Ovary (tissue), 9 donors: ENCODE data around the gene EMSY. TPM values are rescaled to one million over a fixed set of nuclear protein-coding genes. Genes with fewer than 3 reads are reported as not detected.

Source experiments
- DNase-seq, 5 donors: peaks; one replicate each; pipeline ENCODE4 v3.0.0-alpha.2; 2019 to 2020
- H3K27ac ChIP-seq, 2 donors: fragments of 200-600 bp; one replicate each; pipeline versions ENCODE4 v1.5.1 to v1.8.0; 2019 to 2022
- H3K27me3 ChIP-seq: fragments of 200-600 bp; one replicate; pipeline ENCODE4 v1.8.0; 2022
- H3K36me3 ChIP-seq: fragments of 200-600 bp; sonication (generic); one replicate; pipeline ENCODE4 v1.5.1; 2019
- H3K4me1 ChIP-seq: one replicate; pipeline ENCODE4 v1.8.1; 2013; ENCODE audit warnings: mild to moderate bottlenecking, moderate library complexity; ENCODE audit not compliant: insufficient read depth
- H3K4me3 ChIP-seq: fragments of 200-600 bp; sonication (generic); one replicate; pipeline ENCODE4 v1.5.1; 2017
- H3K9me3 ChIP-seq, 2 donors: fragments of 200-600 bp in 1 of 2; sonication (generic) in 1 of 2; one replicate each; pipeline versions ENCODE4 v1.5.1 to v1.8.1; 2013 to 2019; ENCODE audit warnings: mild to moderate bottlenecking in 1 of 2, moderate library complexity in 1 of 2
- CTCF ChIP-seq, 3 donors: fragments of 450-650 bp in 2 of 3; fragments of 200-600 bp in 1 of 3; IDR thresholded peaks; one replicate each; pipeline versions ENCODE4 v1.5.1 to v1.8.0; 2016 to 2022; ENCODE audit warnings: antibody characterized with exemption in 3 of 3, mild to moderate bottlenecking in 1 of 3
- EP300 ChIP-seq: sonication (generic); formaldehyde crosslinking; IDR thresholded peaks from one replicate; pipeline ENCODE4 v1.6.1; 2017; ENCODE audit warnings: antibody characterized with exemption
- POLR2A ChIP-seq: fragments of 450-650 bp; IDR thresholded peaks from one replicate; pipeline ENCODE4 v1.6.1; 2017; ENCODE audit warnings: antibody characterized with exemption, mild to moderate bottlenecking, moderate library complexity
- WGBS, 3 donors: extraction: QIAGEN DNeasy Blood & Tissue Kit in 1 of 3; methylation state at CpG; one replicate each; pipeline versions ENCODE4 v1.1.5 to v1.1.7; 2013 to 2017; 5-methylcytosine and 5-hydroxymethylcytosine counted together
- intact Hi-C, 4 donors: fragments of 100-400 bp; cut with DNase I; formaldehyde crosslinking; loops; one replicate each; pipeline versions ENCODE4 v1.11.0 to v1.15.1; 2022 to 2023
- polyA plus RNA-seq, 2 donors: library from polyadenylated mRNA; stranded (reverse); fragments of 200-250 nt in 1 of 2; fragments of 350-450 nt in 1 of 2; fragmentation: Illumina TruSeq in 1 of 2; extraction: RNeasy Lipid Tissue Mini Kit (QIAGEN cat#74804) in 1 of 2; gene quantifications; one replicate each; pipeline ENCODE4 v1.2.3, GENCODE V29; 2013 to 2014
- total RNA-seq, 7 donors: library from RNA; depleted of rRNA in 2 of 7; stranded (reverse); fragments of >200 nt in 2 of 7; fragmentation: NEBNext Ultra II Directional in 3 of 7; extraction: Animal tissue kit (Norgen Biotek cat#: 25700) in 3 of 7; gene quantifications; one replicate each; pipeline versions ENCODE4 v1.1.0 to v1.2.4, GENCODE V29; 2016 to 2023
- donor health status: DM: no; HTN: no; CAD: no; lungs with moderate emphysema.
- donor health status: DM: no; HTN: no; CAD: no.
- donor health status: Bipolar disorder and iron deficiency.
- donor health status: DM: yes; HTN: yes; CAD: no.
- donor health status: DM: no; HTN: no; CAD: no.
- donor health status: DM: yes; HTN: yes; CAD: no.

EMSY gene
- total and polyA plus RNA-seq, 9 donors: 8.8 to 56.0 (median 28.7) TPM

GRCh38 chr11:76559346-76559745, 114.5 kb downstream of the EMSY start:
- DNase-seq: no peak
- intact Hi-C loops: loop anchor here in 1 of 4 donors (5.0 kb wide), 1 partner anchor 113 kb away; the partner anchor contains the start of gene LRRC32
- no peaks in the 10 kb centered on the region for H3K9me3 ChIP-seq
- no peak overlapping the region for H3K27ac ChIP-seq
- H3K36me3 ChIP-seq: no peaks in the 10 kb centered on the region
- TF ChIP-seq EP300: no peak
- TF ChIP-seq POLR2A: no peak
- no peak for TF ChIP-seq CTCF (IDR thresholded peaks at IDR 0.05)
- WGBS, 3 donors: 64 to 75% (median 71%) methylated on average over 1 of the region's 1 CpG
- no peaks in the 10 kb centered on the region for H3K4me1 ChIP-seq
- no peak overlapping the region for H3K4me3 ChIP-seq
- H3K27me3 ChIP-seq: no peaks in the 10 kb centered on the region

- intact Hi-C loops: no loop called here
These were observed 115.4 kb downstream of the EMSY start for GRCh38 chr11:76560219-76560618.

DNA sequence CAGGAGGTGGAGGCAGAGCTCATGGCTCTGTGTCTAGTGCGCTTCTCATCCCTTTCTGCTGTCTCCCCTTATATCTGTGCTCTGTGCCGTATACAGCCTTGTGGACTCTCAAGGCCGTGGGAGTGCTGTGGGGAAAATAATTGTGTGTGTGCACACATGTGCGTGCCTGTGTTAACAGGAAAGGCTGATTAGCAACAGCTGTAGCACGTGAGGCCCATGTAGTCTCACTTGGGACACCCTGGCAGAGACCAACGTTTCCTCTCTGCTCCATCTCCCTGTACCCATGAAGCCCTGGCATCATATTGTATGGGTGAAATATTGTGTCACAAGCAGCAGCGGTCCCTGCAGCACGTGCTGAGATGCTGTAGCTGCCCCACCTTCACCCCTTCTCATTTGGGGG, 116.4 kb downstream of the EMSY start:
- Histone ChIP-seq H3K27me3 (no peaks in the 10 kb centered on the region), H3K36me3 (no peaks in the 10 kb centered on the region), H3K9me3 (no peaks in the 10 kb centered on the region), H3K4me3 (no peak overlapping the region), H3K4me1 (no peaks in the 10 kb centered on the region), H3K27ac (no peak overlapping the region)
- WGBS, 3 donors: 24 to 50% (median 26%) methylated on average over 8 of the region's 8 CpGs
- TF ChIP-seq POLR2A: no peak
- no peak for TF ChIP-seq CTCF (IDR thresholded peaks at IDR 0.05)
- TF ChIP-seq EP300: no peak
- intact Hi-C loops: no loop called here
- DNase-seq: no peak

More at GRCh38 chr11:76560219-76560618, 115.4 kb downstream of the EMSY start:
- 72 to 80% (median 79%) methylated on average over 5 of the region's 5 CpGs for WGBS, 3 donors
- H3K27me3 ChIP-seq: no peaks in the 10 kb centered on the region
- H3K4me1 ChIP-seq: no peaks in the 10 kb centered on the region
- DNase-seq: no peak
- no peaks in the 10 kb centered on the region for H3K36me3 ChIP-seq
- TF ChIP-seq POLR2A: no peak
- no peak for TF ChIP-seq CTCF (IDR thresholded peaks at IDR 0.05)
- TF ChIP-seq EP300: no peak
- no peak overlapping the region for H3K4me3 ChIP-seq
- H3K9me3 ChIP-seq: no peaks in the 10 kb centered on the region
- no peak overlapping the region for H3K27ac ChIP-seq

DNA sequence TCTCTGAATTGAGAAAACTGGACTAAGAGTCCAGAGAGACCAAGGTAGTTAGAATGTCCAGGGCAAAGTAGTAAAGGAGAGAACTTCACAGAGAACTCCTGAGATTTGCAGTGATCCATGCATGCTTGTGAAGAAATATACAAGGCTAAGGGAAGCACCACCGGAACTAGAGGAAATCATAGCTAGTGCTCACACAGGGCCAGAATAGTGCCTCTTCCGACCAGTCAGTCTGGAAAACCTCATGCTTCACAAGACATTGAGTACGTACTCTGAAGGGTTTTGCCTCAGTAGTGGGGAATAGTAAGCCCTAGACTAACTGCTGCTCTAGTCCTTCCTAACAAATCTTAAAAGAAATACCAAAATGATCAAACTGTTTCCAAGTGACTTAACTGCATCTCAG, 117.7 kb downstream of the EMSY start:
- TF ChIP-seq CTCF (IDR thresholded peaks at IDR 0.05) (no peak), EP300 (no peak), POLR2A (no peak)
- Histone ChIP-seq H3K27me3 (no peaks in the 10 kb centered on the region), H3K36me3 (no peaks in the 10 kb centered on the region), H3K9me3 (no peaks in the 10 kb centered on the region), H3K27ac (no peak overlapping the region), H3K4me1 (no peaks in the 10 kb centered on the region), H3K4me3 (no peak overlapping the region)
- 76 to 91% (median 86%) methylated on average over 3 of the region's 3 CpGs for WGBS, 3 donors
- intact Hi-C loops: no loop called here
- no peak for DNase-seq

DNA sequence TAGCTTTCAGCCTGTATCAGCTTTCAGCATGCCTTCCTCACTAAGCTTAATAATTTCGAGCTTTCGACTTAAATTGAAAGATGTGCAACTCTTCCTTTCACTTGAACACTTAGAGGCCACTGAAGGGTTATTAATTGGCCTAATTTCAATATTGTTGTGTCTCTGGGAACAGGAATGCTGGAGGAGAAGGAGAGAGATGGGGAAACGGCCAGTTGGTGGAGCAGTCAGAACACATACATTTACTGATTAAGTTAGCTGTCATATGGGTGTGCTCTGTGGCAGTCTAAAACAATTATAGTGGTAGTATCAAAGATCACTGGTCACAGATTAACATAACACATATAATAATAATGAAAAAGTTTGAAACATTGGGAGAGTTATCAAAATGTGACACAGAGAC, 119.5 kb downstream of the EMSY start:
- no peaks in the 10 kb centered on the region for H3K27me3 ChIP-seq
- H3K9me3 ChIP-seq: no peaks in the 10 kb centered on the region
- intact Hi-C loops: no loop called here
- no peak overlapping the region for H3K27ac ChIP-seq
- no peaks in the 10 kb centered on the region for H3K36me3 ChIP-seq
- no peak overlapping the region for H3K4me3 ChIP-seq
- no peak for TF ChIP-seq CTCF (IDR thresholded peaks at IDR 0.05)
- TF ChIP-seq POLR2A: no peak
- TF ChIP-seq EP300: no peak
- H3K4me1 ChIP-seq: no peaks in the 10 kb centered on the region
- 40 to 57% (median 41%) methylated on average over 3 of the region's 3 CpGs for WGBS, 3 donors
- DNase-seq: no peak
